GM19372 (cell line): ENCODE results near the gene IRF2BP1.
"Not testable (repeated sequence)": the region's sequence is repeated elsewhere in the genome, so short reads cannot be mapped to it uniquely, and the experiment has no call there.

Experiments
- ATAC-seq: cut with Tn5 transposase; IDR thresholded peaks from one replicate; pipeline ENCODE4 v1.9.1; 2021; ENCODE audit warnings: mild to moderate bottlenecking, low read depth, moderate library complexity; ENCODE audit not compliant: unreplicated experiment

IRF2BP1 gene

DNA sequence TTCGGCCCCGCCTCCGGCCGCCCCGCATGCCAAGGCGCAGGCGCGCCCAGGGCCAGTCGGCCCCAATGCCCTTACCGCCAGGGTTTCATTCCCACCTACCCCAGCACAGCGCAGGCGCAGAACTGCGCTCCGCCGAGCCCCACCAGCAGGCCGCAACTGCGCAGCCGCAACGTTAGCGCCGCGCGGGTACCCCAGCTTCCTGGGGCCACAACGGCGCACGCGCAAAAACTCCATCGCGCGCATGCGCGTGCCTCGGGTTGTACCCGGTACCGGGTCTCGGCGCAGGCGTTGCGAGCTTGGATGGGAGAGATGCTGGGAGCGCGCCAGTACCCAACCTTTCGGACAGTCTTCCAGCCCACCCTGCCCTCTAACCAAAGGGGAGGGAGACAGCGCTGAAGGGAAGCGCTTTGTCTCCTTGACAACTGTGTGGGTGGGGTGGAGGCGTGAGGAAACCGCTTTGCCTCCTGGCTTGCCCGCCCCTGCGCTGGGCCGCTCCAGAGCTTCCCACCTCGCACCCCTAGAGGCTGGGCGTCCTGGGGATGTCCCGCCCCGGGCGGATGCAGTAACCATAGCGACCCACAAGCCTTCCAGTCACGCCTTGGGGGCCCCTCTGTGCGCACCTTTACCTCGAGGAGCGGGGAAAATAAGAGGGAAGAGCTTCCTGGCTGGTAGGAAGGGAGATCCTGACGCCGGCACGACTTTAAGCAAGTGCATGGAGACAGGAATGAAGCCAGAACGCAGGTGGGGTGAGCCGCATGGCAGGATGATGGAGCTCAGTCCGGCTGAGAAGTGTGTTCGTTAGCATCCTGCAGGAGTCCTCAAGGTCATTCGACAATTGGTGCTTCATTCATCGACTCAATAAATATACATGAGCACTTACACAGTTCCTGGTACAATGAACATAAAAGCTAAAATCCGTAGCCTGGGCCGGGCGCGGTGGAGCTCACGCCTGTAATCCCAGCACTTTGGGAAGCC, 17.0 kb upstream of the IRF2BP1 start:
- peak; percentile 93 for ATAC-seq

- no peak for ATAC-seq
These were observed 16.1 kb upstream of the IRF2BP1 start, which contains the start of gene MYPOP for GRCh38 chr19:45901912-45902650. TSS of gene MYPOP (minus strand) at chr19:45902613. CDS start at chr19:45901773, 840 bp downstream.

- ATAC-seq = no peak
These were observed 15.5 kb upstream of the IRF2BP1 start for GRCh38 chr19:45901432-45901911.

GRCh38 chr19:45900738-45901431, 14.9 kb upstream of the IRF2BP1 start:
- ATAC-seq = no peak

- ATAC-seq = no peak
These were observed 14.1 kb upstream of the IRF2BP1 start for GRCh38 chr19:45899919-45900589.

DNA sequence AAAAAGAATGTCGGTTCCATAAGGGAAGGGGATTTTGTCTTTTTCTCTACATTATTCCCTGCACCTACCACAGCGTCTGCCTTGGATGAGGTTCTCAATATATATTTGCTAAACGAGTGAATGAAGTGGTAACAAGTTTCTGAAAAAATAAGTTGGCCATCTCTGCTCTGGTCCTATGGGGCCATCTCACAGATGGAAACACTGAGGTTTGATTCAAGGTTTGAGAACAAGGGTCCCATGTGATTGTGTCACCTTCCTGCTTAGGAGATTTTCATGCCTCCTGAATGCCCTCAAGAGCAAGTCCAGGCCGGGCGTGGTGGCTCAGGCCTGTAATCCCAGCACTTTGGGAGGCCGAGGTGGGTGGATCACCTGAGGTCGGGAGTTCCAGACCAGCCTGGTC, 13.3 kb upstream of the IRF2BP1 start:
- no peak for ATAC-seq

DNA sequence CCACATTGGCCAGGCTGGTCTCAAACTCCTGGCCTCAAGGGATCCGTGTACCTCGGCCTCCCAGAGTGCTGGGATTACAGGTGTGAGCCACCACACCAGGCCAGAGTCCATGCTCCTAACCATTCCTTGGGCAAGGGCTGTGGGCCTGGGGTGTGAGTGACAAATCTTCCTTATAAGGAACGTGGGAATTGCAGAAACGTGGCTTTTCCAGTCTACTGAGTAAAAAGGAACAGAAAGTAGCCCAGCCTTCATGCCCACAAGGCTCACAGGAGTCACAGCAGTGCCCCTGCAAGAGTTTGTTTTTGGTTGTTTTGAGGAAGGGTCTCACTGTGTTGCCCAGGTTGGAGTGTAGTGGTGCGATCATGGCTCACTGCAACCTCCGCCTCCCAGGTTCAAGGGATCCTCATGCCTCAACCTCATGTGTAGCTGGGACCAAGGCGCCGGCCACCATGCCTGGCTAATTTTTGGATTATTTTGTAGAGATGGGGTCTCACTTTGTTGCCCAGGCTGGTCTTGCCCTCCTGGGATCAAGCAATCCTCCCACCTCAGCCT, 11.4 kb upstream of the IRF2BP1 start:
- ATAC-seq = no peak

DNA sequence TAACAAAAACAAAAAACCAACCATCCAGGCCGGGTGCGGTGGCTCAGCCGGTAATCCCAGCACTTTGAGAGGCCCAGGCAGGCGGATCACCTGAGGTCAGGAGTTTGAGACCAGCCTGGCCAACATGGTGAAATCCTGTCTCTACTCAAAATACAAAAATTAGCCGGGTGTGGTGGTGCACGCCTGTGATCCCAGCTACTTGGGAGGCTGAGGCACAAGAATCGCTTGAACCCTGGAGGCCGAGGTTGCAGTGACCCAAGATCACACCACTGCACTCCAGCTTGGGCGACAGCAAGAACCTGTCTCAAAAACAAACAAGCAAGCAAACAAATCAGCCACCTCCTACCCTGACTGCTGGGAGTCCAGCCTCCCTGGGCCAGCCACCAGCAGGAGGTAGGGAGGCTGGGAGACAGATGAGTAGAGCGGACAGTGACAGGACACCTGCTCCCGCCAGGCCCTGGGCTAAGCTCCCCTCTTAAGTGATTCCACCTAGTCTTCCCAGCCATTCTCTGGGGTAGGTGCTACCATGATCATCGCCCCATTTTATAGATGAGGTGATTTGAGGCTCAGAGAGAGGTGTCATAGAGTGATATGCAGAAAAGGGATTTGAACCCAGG, 10.2 kb upstream of the IRF2BP1 start:
- ATAC-seq = not testable (repeated sequence)

DNA sequence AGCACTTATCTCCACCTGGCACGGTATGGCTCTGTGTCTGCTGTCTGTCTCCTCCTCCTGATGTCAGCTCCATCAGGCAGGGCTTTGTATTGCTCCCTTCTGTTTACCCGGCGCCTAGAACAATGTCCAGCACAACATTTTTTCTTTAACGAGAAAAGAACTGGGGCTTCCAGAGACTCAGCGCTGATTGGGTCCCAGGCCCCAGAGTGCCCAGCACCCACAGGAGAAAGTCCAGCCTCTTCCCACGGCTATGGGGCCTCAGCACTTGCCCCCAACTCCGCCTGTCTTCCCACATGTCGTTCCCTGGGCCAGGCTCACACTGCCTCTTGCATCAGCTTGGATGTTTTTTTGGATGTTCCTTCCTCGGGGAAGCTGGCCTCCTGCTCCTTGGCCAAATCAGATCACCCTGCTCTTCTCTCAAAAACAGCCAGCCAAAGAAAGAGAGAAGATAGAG, 9.6 kb upstream of the IRF2BP1 start:
- no peak for ATAC-seq

DNA sequence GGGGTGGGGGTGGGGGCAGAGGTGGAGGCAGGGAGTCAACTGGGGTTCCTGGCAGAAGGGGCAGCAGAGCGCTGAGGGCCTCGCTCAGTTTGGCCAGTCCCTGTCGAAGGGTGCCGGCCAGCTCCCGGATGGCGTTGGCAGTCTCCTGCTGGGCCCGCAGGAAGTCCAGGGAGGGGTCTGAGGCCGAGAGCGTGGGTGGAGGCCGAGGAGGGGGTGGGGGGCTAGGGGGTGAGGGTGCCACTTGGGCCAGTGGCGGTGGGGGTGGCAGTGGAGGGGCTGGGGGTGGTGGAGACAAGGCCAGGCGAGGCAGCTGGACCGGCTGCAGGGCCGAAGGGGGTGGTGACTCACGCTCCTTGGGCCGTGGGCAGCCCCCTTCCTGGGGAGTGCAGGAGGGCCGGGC, 4.9 kb upstream of the IRF2BP1 start:
- no peak for ATAC-seq

DNA sequence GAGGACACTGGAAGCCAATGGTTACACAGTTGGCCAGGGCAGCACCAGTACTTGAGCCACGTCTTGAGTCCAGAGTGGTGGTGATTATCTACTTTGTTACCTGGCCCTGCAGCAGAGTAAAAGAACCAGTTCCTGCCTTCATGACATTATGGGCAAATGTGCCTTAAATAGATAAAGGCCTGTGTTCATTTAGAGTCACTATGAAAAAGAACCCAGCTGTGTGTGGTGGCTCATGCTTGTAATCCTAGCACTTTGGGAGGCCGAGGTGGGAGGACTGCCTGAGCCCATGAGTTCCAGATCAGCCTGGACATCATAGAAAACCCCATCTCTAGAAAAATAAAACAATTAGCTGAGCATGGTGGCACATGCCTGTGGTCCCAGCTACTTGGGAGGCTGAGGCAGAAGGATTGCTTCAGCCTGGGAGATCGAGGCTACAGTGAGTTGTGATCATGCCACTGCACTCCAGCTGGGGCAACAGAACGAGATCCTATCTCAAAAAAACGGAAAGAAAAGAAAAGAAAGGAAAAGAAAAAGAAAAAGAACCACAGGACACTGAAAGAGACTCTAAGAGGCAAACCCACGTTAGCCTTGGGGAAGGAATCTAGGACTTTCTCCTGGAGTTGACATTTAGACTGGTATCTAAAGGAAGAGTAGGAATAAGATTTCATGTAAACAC, 3.4 kb upstream of the IRF2BP1 start:
- no peak for ATAC-seq

DNA sequence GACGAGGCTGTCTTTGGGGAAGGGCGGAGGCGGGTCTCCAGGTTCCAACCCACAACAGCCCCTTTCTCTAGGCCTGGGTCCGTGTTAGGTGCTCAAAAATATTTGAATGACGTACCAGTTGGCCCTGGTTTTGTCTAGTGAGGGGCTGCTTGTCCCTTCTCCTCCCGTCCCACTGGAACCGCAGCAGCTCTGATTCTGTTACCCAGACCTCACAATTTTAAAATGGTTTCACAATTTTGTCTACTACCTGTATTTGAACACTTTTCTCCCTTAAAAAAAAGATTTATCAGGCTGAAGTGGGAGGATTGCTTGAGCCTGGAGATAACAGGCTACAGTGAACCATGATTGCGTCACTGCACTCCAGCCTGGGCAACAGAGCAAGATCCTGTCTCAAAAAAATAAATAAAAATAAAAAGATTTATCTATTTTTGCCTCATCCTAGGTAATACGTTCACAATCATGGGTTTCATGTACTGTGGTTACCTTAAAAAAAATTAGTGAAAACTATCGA, 1.3 kb upstream of the IRF2BP1 start:
- no peak for ATAC-seq

GRCh38 chr19:45886427-45887199, 672 bp upstream of the IRF2BP1 start:
- ATAC-seq = peak; percentile 49

DNA sequence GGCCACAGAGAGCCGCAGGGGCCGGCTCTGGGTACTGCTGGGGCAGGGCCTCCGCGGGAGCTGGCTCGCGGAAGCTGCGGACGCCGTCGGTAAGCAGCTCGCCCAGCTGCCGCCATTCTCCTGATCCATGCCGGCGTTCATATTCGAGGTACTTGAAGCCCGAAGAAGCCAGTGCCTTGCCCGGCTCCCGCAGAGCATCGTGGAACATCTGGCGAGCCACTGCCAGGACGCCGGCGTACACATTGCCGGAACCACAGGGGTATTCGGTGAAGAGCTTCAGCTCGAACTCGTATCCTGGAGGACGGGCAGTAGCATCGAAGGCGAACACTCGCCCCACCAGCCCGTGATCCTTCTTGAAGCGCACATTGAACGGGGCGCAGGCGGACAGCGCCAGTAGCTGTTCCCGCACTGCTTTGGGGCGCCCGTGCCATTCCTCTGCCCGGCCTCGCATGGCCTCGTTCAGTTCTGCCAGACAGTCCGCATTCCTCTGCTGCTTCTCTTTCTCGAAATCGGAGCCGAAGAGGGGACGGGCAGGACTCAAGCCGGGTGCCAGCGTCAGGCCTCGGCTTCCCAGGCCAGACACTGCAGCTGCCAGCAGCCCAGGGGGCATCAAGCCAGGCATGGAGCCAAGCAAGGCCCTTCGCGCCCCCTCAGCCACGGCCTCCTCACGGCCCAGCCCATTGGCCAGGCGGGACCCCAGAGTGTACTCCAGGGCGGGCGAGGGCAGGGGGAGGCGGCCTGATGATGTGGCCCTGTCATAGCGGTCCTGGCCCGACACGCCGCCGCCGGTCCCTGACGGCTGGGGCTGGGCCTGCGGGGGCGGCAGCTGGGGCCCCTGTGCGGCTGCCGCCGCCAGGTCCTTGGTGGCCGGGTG, 1.0 kb downstream of the IRF2BP1 start:
- no peak for ATAC-seq

GRCh38 chr19:45883881-45884681, 1.9 kb downstream of the IRF2BP1 start:
- ATAC-seq = no peak

- no peak for ATAC-seq
These were observed 2.4 kb downstream of the IRF2BP1 start for GRCh38 chr19:45883586-45883880.
